K562 (cell line): Measurements from ENCODE around the gene TNNT3. TPM values are rescaled to one million over a fixed set of nuclear protein-coding genes. Genes with fewer than 3 reads are reported as not detected.

Experiments used
- ATAC-seq: fragments of 200-7000 bp; cut with Tn5 transposase; 3 replicates; pipeline ENCODE4 v1.9.1; 2020; ENCODE audit warnings: moderate library complexity
- BruUV-seq: library from RNA; stranded (reverse); fragments of 400-500 nt; replicated peaks from 2 replicates; lab custom pipeline; 2021; lab: Mats Ljungman, UMichigan
- CTCF ChIA-PET: fragments of 300-600 bp; formaldehyde crosslinking; extraction: SDS; loops from one replicate; lab custom pipeline; 2021; ENCODE audit warnings: low intra/inter-chr PET ratio; lab: Yijun Ruan, JAX
- POLR2A ChIA-PET: fragments of 300-600, 350-650 bp; sonication (Branson Sonifier 250); formaldehyde crosslinking; extraction: SDS; loops from one replicate; lab custom pipeline; 2021; ENCODE audit warnings: antibody characterized with exemption, inconsistent platforms; lab: Yijun Ruan, JAX
- DNase-seq, 4 experiments: peaks; one replicate each; pipeline versions ENCODE4 v3.0.0 to v3.0.0-alpha.2; 2011 to 2018; ENCODE audit warnings: low spot score in 3 of 4, mixed read lengths in 3 of 4; ENCODE audit errors: extremely low read depth in 1 of 4
- FAIRE-seq: peaks from 2 replicates; lab custom pipeline; 2011; peaks lifted over from hg19 to GRCh38; lab: Jason Lieb, UNC
- H2AFZ ChIP-seq: 2 replicates; pipeline ENCODE4 v1.6.0; 2011; ENCODE audit warnings: low read depth, low read length, control low read depth, inconsistent platforms
- H3K27ac ChIP-seq: fragments of 200-600 bp; 3 replicates; pipeline ENCODE4 v1.8.0; 2011; ENCODE audit warnings: low read depth, mild to moderate bottlenecking, control low read depth, inconsistent platforms, low read length, moderate library complexity, mixed read lengths; ENCODE audit errors: extremely low read depth
- H3K27me3 ChIP-seq, 2 experiments: fragments of 300-600 bp in 1 of 2; 2 replicates in 1 of 2; 3 replicates in 1 of 2; pipeline versions ENCODE4 v1.6.0 to v1.8.0; 2011; ENCODE audit warnings: inconsistent platforms in 2 of 2, low read length in 2 of 2, mild to moderate bottlenecking in 1 of 2, mixed read lengths in 1 of 2, moderate library complexity in 1 of 2; ENCODE audit not compliant: control insufficient read depth in 2 of 2, insufficient read depth in 2 of 2
- H3K36me3 ChIP-seq: fragments of 300-600 bp; 3 replicates; pipeline ENCODE4 v1.8.0; 2011; ENCODE audit warnings: mild to moderate bottlenecking, low read length, inconsistent platforms; ENCODE audit not compliant: control insufficient read depth, insufficient read depth
- H3K4me1 ChIP-seq, 2 experiments: fragments of 200-600 bp in 1 of 2; replicated peaks in 1 of 2; 2 replicates in 1 of 2; 3 replicates in 1 of 2; pipeline versions ENCODE4 v1.5.1 to v1.8.0; 2011; ENCODE audit warnings: inconsistent platforms in 2 of 2, low read length in 2 of 2, mild to moderate bottlenecking in 1 of 2, mixed read lengths in 1 of 2, moderate library complexity in 1 of 2; ENCODE audit not compliant: control insufficient read depth in 2 of 2, insufficient read depth in 2 of 2
- H3K4me2 ChIP-seq: 2 replicates; pipeline ENCODE4 v1.6.1; 2011; ENCODE audit warnings: low read length, control low read depth, inconsistent platforms, mixed read lengths; ENCODE audit not compliant: insufficient read depth
- H3K4me3 ChIP-seq: fragments of 200-600 bp; sonication (generic), shearing (Covaris generic); 2 replicates; pipeline ENCODE4 v1.5.1; 2016; ENCODE audit warnings: control low read depth, inconsistent platforms
- H3K79me2 ChIP-seq: fragments of 200-600 bp; 3 replicates; pipeline ENCODE4 v1.8.0; 2011; ENCODE audit warnings: low read length, inconsistent platforms; ENCODE audit not compliant: control insufficient read depth, insufficient read depth
- H3K9ac ChIP-seq, 2 experiments: 2 replicates each; pipeline versions ENCODE4 v1.6.0 to v1.6.1; 2011; ENCODE audit warnings: low read depth in 2 of 2, low read length in 2 of 2, control low read depth in 1 of 2, inconsistent platforms in 1 of 2, mild to moderate bottlenecking in 1 of 2, mixed read lengths in 1 of 2; ENCODE audit not compliant: insufficient read depth in 1 of 2
- H3K9me1 ChIP-seq: one replicate; pipeline ENCODE4 v1.6.0; 2011; ENCODE audit warnings: inconsistent platforms, mild to moderate bottlenecking, low read length, moderate library complexity; ENCODE audit not compliant: control insufficient read depth, insufficient read depth
- H3K9me3 ChIP-seq: replicated peaks from 2 replicates; pipeline ENCODE4 v1.5.1; 2011; ENCODE audit warnings: low read depth, low read length, inconsistent platforms; ENCODE audit not compliant: control insufficient read depth, insufficient read depth
- H4K20me1 ChIP-seq: replicated peaks from 2 replicates; pipeline ENCODE4 v1.6.1; 2011; ENCODE audit warnings: low read length, inconsistent platforms, mixed read lengths; ENCODE audit not compliant: control insufficient read depth, insufficient read depth
- ARID1B ChIP-seq: fragments of 450-650 bp; IDR thresholded peaks from 2 replicates; pipeline ENCODE4 v1.6.1; 2016; ENCODE audit warnings: antibody characterized with exemption, mild to moderate bottlenecking, inconsistent platforms
- ARNT ChIP-seq, 2 experiments: fragments of 450-650 bp; IDR thresholded peaks; 2 replicates each; pipeline ENCODE4 v1.6.1; 2016; ENCODE audit warnings: mild to moderate bottlenecking in 1 of 2
- CEBPG ChIP-seq, 3 experiments: fragments of 200-800 bp in 1 of 3; sonication (Bioruptor generic) in 1 of 3; sonication (generic) in 1 of 3; formaldehyde crosslinking in 1 of 3; IDR thresholded peaks in 2 of 3; conservative IDR thresholded peaks in 1 of 3; 2 replicates each; pipeline versions ENCODE4 v1.6.1 to v1.8.0; 2016 to 2022; ENCODE audit warnings: missing compliant biosample characterization in 2 of 3, missing genetic modification characterization in 2 of 3, mild to moderate bottlenecking in 1 of 3, missing genetic modification reagents in 1 of 3
- ELK1 ChIP-seq: sonication (generic); formaldehyde crosslinking; IDR thresholded peaks from 2 replicates; pipeline ENCODE4 v1.8.1; 2022; ENCODE audit warnings: missing genetic modification reagents
- ETS1 ChIP-seq: conservative IDR thresholded peaks from 2 replicates; pipeline ENCODE4 v1.6.1; 2011; ENCODE audit warnings: low read depth, mild to moderate bottlenecking, low read length; ENCODE audit not compliant: control insufficient read depth
- FIP1L1 ChIP-seq: fragments of 200-400 bp; formaldehyde crosslinking; IDR thresholded peaks from 2 replicates; pipeline ENCODE4 v1.6.1; 2018; ENCODE audit warnings: mild to moderate bottlenecking, low read depth, low read length; ENCODE audit not compliant: poor library complexity, severe bottlenecking
- HDAC2 ChIP-seq: fragments of 450-650 bp; IDR thresholded peaks from 2 replicates; pipeline ENCODE4 v1.6.1; 2016; ENCODE audit warnings: mild to moderate bottlenecking
- JUNB ChIP-seq: fragments of 450-650 bp; formaldehyde crosslinking; conservative IDR thresholded peaks from 2 replicates; pipeline ENCODE4 v1.4.0; 2020; ENCODE audit warnings: mild to moderate bottlenecking
- KDM4B ChIP-seq, 2 experiments: fragments of 450-650 bp in 1 of 2; sonication (generic) in 1 of 2; IDR thresholded peaks; 2 replicates each; pipeline ENCODE4 v1.6.1; 2016 to 2017; ENCODE audit warnings: borderline replicate concordance in 2 of 2, antibody characterized with exemption in 1 of 2, low read depth in 1 of 2, mild to moderate bottlenecking in 1 of 2
- LARP7 ChIP-seq: fragments of 450-650 bp; IDR thresholded peaks from 2 replicates; pipeline ENCODE4 v1.6.1; 2016
- NFIC ChIP-seq: fragments of 450-650 bp; IDR thresholded peaks from 2 replicates; pipeline ENCODE4 v1.6.1; 2017; ENCODE audit warnings: mild to moderate bottlenecking, inconsistent platforms
- ZC3H8 ChIP-seq: fragments of 450-650 bp; IDR thresholded peaks from 2 replicates; pipeline ENCODE4 v1.6.1; 2017
- ZNF174 ChIP-seq: fragments of 250-450 bp; sonication (Bioruptor Pico); IDR thresholded peaks from 2 replicates; pipeline ENCODE4 v1.4.0; 2020; ENCODE audit warnings: mild to moderate bottlenecking
- ZNF263 ChIP-seq: sonication (generic); formaldehyde crosslinking; IDR thresholded peaks from 2 replicates; pipeline ENCODE4 v1.8.0; 2022; ENCODE audit warnings: mild to moderate bottlenecking, missing genetic modification reagents, borderline replicate concordance
- ZNF717 ChIP-seq: fragments of 250-450 bp; sonication (Bioruptor Pico); IDR thresholded peaks from 2 replicates; pipeline ENCODE4 v1.5.0; 2021
- ZNF766 ChIP-seq: fragments of 200-800 bp; sonication (Bioruptor generic); conservative IDR thresholded peaks from 2 replicates; pipeline ENCODE4 v1.6.1; 2016; ENCODE audit warnings: missing genetic modification characterization, missing compliant biosample characterization
- WGBS: fragments of 100-300 bp; shearing (Covaris generic); methylation state at CpG from one replicate; pipeline ENCODE4 v1.1.6; 2016; ENCODE audit warnings: low coverage, mixed read lengths; ENCODE audit not compliant: insufficient coverage; ENCODE audit errors: missing lambda C conversion rate; 5-methylcytosine and 5-hydroxymethylcytosine counted together
- in situ Hi-C: fragments of 300-500 bp; cut with MboI; formaldehyde crosslinking; loops from 4 replicates; pipeline ENCODE4 v1.15.0; 2018; ENCODE audit warnings: inconsistent platforms, mixed read lengths
- intact Hi-C: fragments of 100-400 bp; cut with micrococcal nuclease; formaldehyde crosslinking; loops from 2 replicates; pipeline ENCODE4 v1.14.2; 2022
- polyA plus RNA-seq, 8 experiments: library from polyadenylated mRNA; depleted of rRNA in 4 of 8; stranded (reverse) in 5 of 8; unstranded in 3 of 8; fragments of >200 nt; fragmentation: Nextera tagmentation in 2 of 8; fragmentation: Illumina TruSeq in 1 of 8; extraction: Ambion mirVana in 2 of 8; extraction: Trizol in 1 of 8; gene quantifications; 2 replicates each; pipeline versions ENCODE4 v1.2.1 to v1.2.3, GENCODE V29; 2011 to 2014; ENCODE audit warnings: inconsistent platforms in 1 of 8, missing spikeins in 1 of 8
- total RNA-seq, 7 experiments: library from RNA; depleted of rRNA in 6 of 7; stranded (reverse); fragments of >200 nt in 6 of 7; fragmentation: Illumina TruSeq in 2 of 7; extraction: Trizol in 2 of 7; gene quantifications; 2 replicates each; pipeline versions ENCODE4 v1.2.1 to v1.2.3, GENCODE V29; 2011 to 2021; ENCODE audit warnings: low replicate concordance in 1 of 7

Gene TNNT3
- total and polyA plus RNA-seq, 9 of the 15 experiments (the other 6 are each of a cell fraction or from before 2014, with no cell fraction given): 0.10 TPM; not detected in 8

GRCh38 chr11:1871531-1871930, 48.0 kb upstream of the TNNT3 start:
- intact Hi-C loops: no loop called here
- no peaks in the 10 kb centered on the region for H3K36me3 ChIP-seq
- no peak overlapping the region for H3K27ac ChIP-seq
- H3K9me3 ChIP-seq: no peaks in the 10 kb centered on the region
- TF ChIP-seq KDM4B (IDR thresholded peaks at IDR 0.05; ENCODE audit: borderline replicate concordance in 2 of 2, low read depth in 1 of 2) (no peak), ZNF766 (CRISPR knock-in tag) (no peak), ZNF263 (no peak), FIP1L1 (no peak), ARNT (IDR thresholded peaks at IDR 0.05) (no peak), CEBPG (CRISPR knock-in tag; IDR thresholded peaks at IDR 0.05) (no peak), CEBPG (tag; conservative IDR thresholded peaks at IDR 0.05 in 1 of 2, IDR thresholded peaks at IDR 0.05 in 1 of 2) (no peak), JUNB (CRISPR knock-in tag) (no peak), ELK1 (CRISPR knock-in tag) (no peak), ARID1B (no peak), ZNF717 (no peak), ZC3H8 (no peak), ETS1 (no peak), ZNF174 (CRISPR knock-in tag) (no peak), HDAC2 (no peak), LARP7 (no peak), NFIC (no peak)
- TF ChIP-seq, all 486 proteins: peak for 0
- in situ Hi-C loops: loop anchor here (10.0 kb wide), 1 partner anchor 133 kb away; no protein-coding TSS in a partner anchor
- H2AFZ ChIP-seq: no peak overlapping the region
- ATAC-seq: no peak
- no peaks in the 10 kb centered on the region for H3K79me2 ChIP-seq
- H3K9me1 ChIP-seq: no peaks in the 10 kb centered on the region
- H4K20me1 ChIP-seq: 0 out of 2 replicates have a peak, but pooled peaks cover 5% of the 10 kb centered on the region
- H3K27me3 ChIP-seq: peaks cover 15 to 64% of the 10 kb centered on the region in 2 experiments; a peak in 4 of 5 replicates
- no peak overlapping the region for H3K4me3 ChIP-seq
- POLR2A ChIA-PET: interaction anchor here (0.7 to 1.1 kb wide), 2 partner anchors 11 to 33 kb away, joined by 3 read pairs; no protein-coding TSS in a partner anchor
- no peak overlapping the region for H3K9ac ChIP-seq
- FAIRE-seq: no peak
- H3K4me2 ChIP-seq: no peak overlapping the region
- CTCF ChIA-PET: no interaction called here
- no peak for DNase-seq
- no TSS peak for BruUV-seq
- peaks cover 0 to 42% of the 10 kb centered on the region in 2 experiments; a peak in 2 of 5 replicates for H3K4me1 ChIP-seq
- WGBS: 3% methylated on average over 10 of the region's 15 CpGs
